B cell (primary cell): Measurements from ENCODE around the gene VKORC1L1. TPM values are rescaled to one million over a fixed set of nuclear protein-coding genes. Genes with fewer than 3 reads are reported as not detected.
A peak's percentile ranks its signal among the peaks of the same experiment; 100 is the strongest.

Source experiments
- ATAC-seq: fragments of 200-7000 bp; cut with Tn5 transposase; one replicate; pipeline ENCODE4 v1.10.0; 2021; ENCODE audit warnings: low read depth, mild to moderate bottlenecking, moderate number of reproducible peaks, moderate library complexity
- CTCF ChIA-PET: fragments of 350-600 bp; sonication (Branson Sonifier 250); formaldehyde crosslinking; loops from one replicate; lab custom pipeline; 2021; ENCODE audit warnings: antibody characterized with exemption, inconsistent platforms; lab: Charles Lee
- POLR2A ChIA-PET: fragments of 350-600 bp; sonication (Branson Sonifier 250); formaldehyde crosslinking; loops from one replicate; lab custom pipeline; 2021; ENCODE audit warnings: antibody characterized with exemption; lab: Charles Lee
- DNase-seq: peaks from one replicate; pipeline ENCODE4 v3.0.0; 2013
- H2AFZ ChIP-seq: 2 replicates; pipeline ENCODE4 v1.6.1; 2012; ENCODE audit warnings: mild to moderate bottlenecking, low read depth, low read length; ENCODE audit not compliant: insufficient read depth, poor library complexity, severe bottlenecking
- H3K27ac ChIP-seq, 2 donors: 1 replicate in 1 of 2; 2 replicates in 1 of 2; pipeline ENCODE4 v1.5.1; 2012 to 2013; ENCODE audit warnings: low read length in 2 of 2, mild to moderate bottlenecking in 2 of 2, moderate library complexity in 1 of 2
- H3K27me3 ChIP-seq, 4 experiments: fragments of 200-600 bp in 1 of 4; sonication (generic) in 1 of 4; replicated peaks in 1 of 4; 1 replicate in 2 of 4; 2 replicates in 2 of 4; pipeline versions ENCODE4 v1.6.1 to v1.7.0; 2013 to 2016; ENCODE audit warnings: low read length in 3 of 4, mild to moderate bottlenecking in 2 of 4, mixed read lengths in 1 of 4, moderate library complexity in 1 of 4; ENCODE audit not compliant: insufficient read depth in 4 of 4, control insufficient read depth in 3 of 4; ENCODE audit errors: control extremely low read depth in 1 of 4
- H3K36me3 ChIP-seq, 2 experiments: replicated peaks in 1 of 2; 1 replicate in 1 of 2; 2 replicates in 1 of 2; pipeline versions ENCODE4 v1.6.1 to v1.7.1; 2013; ENCODE audit warnings: low read length in 1 of 2; ENCODE audit not compliant: insufficient read depth in 2 of 2, control insufficient read depth in 1 of 2; ENCODE audit errors: control extremely low read depth in 1 of 2, extremely low read depth in 1 of 2
- H3K4me1 ChIP-seq, 2 donors: fragments of 200-600 bp in 1 of 2; sonication (generic) in 1 of 2; 1 replicate in 1 of 2; 2 replicates in 1 of 2; pipeline versions ENCODE4 v1.5.1 to v1.6.1; 2013 to 2017; ENCODE audit warnings: low read length in 2 of 2; ENCODE audit not compliant: control insufficient read depth in 2 of 2, insufficient read depth in 2 of 2
- H3K4me2 ChIP-seq: replicated peaks from 2 replicates; pipeline ENCODE3; 2012; ENCODE audit warnings: mild to moderate bottlenecking, low read depth, low read length; ENCODE audit not compliant: poor library complexity, severe bottlenecking
- H3K4me3 ChIP-seq, 5 experiments: fragments of 200-600 bp in 1 of 5; sonication (generic) in 1 of 5; 1 replicate in 3 of 5; 2 replicates in 2 of 5; pipeline versions ENCODE4 v1.5.1 to v1.7.0; 2011 to 2016; ENCODE audit warnings: low read length in 4 of 5, mild to moderate bottlenecking in 4 of 5, low read depth in 2 of 5, control low read depth in 1 of 5, moderate library complexity in 1 of 5; ENCODE audit not compliant: insufficient read depth in 1 of 5; ENCODE audit errors: control extremely low read depth in 1 of 5, extremely low read depth in 1 of 5
- H3K79me2 ChIP-seq: fragments of 200-600 bp; sonication (generic); one replicate; pipeline ENCODE4 v1.6.0; 2016; ENCODE audit warnings: low read length; ENCODE audit not compliant: control insufficient read depth, insufficient read depth
- H3K9ac ChIP-seq: fragments of 200-600 bp; sonication (generic); 2 replicates; pipeline ENCODE4 v1.6.1; 2017; ENCODE audit warnings: mild to moderate bottlenecking, low read length, moderate library complexity
- H3K9me3 ChIP-seq, 3 donors: one replicate each; pipeline versions ENCODE4 v1.6.1 to v1.7.1; 2013; ENCODE audit warnings: low read length in 2 of 3; ENCODE audit not compliant: control insufficient read depth in 2 of 3, insufficient read depth in 1 of 3; ENCODE audit errors: control extremely low read depth in 1 of 3
- H4K20me1 ChIP-seq: 2 replicates; pipeline ENCODE4 v1.6.0; 2012; ENCODE audit warnings: mild to moderate bottlenecking, low read length; ENCODE audit not compliant: insufficient read depth, control insufficient read depth, poor library complexity, severe bottlenecking
- H3K27ac Mint-ChIP-seq: one replicate; pipeline ENCODE4 v1.8.0; 2021; ENCODE audit warnings: mixed read lengths
- H3K27me3 Mint-ChIP-seq: one replicate; pipeline ENCODE4 v1.8.0; 2021; ENCODE audit warnings: mixed read lengths
- H3K4me1 Mint-ChIP-seq: one replicate; pipeline ENCODE4 v1.8.0; 2021; ENCODE audit warnings: mixed read lengths
- H3K4me3 Mint-ChIP-seq: one replicate; pipeline ENCODE4 v1.8.0; 2021; ENCODE audit warnings: mixed read lengths
- H3K9me3 Mint-ChIP-seq: one replicate; pipeline ENCODE4 v1.8.0; 2022; ENCODE audit warnings: mixed read lengths; ENCODE audit not compliant: insufficient read depth
- EZH2 ChIP-seq: IDR thresholded peaks from 2 replicates; pipeline ENCODE4 v1.6.1; 2012; ENCODE audit warnings: borderline replicate concordance, low read depth, mild to moderate bottlenecking, moderate library complexity, low read length; ENCODE audit not compliant: insufficient read depth, poor library complexity, severe bottlenecking
- WGBS: methylation state at CpG from one replicate; pipeline ENCODE4 v1.1.5; 2013; ENCODE audit warnings: missing lambda C conversion rate; ENCODE audit not compliant: insufficient coverage; 5-methylcytosine and 5-hydroxymethylcytosine counted together
- intact Hi-C: fragments of 100-400 bp; cut with micrococcal nuclease; formaldehyde crosslinking; loops from one replicate; pipeline ENCODE4 v1.10.0; 2022
- polyA plus RNA-seq: library from polyadenylated mRNA; depleted of rRNA; stranded (reverse); fragments of >200 nt; gene quantifications from 2 replicates; pipeline ENCODE4 v1.2.3, GENCODE V29; 2012
- total RNA-seq, 2 donors: library from RNA; stranded (reverse); fragments of 120-200 nt in 1 of 2; gene quantifications; 1 replicate in 1 of 2; 2 replicates in 1 of 2; pipeline versions ENCODE4 v1.2.3 to v1.2.4, GENCODE V29; 2013 to 2022
- TF ChIP-seq, protein P1 (sequence below): fragments of 200-600 bp; IDR thresholded peaks from one replicate; pipeline ENCODE4 v1.8.0; 2022; ENCODE audit warnings: antibody characterized with exemption, mild to moderate bottlenecking

VKORC1L1 gene
- total and polyA plus RNA-seq, 2 donors (not counting 1 experiment from before 2014, with no cell fraction given), result 2.2 to 8.1 TPM

DNA sequence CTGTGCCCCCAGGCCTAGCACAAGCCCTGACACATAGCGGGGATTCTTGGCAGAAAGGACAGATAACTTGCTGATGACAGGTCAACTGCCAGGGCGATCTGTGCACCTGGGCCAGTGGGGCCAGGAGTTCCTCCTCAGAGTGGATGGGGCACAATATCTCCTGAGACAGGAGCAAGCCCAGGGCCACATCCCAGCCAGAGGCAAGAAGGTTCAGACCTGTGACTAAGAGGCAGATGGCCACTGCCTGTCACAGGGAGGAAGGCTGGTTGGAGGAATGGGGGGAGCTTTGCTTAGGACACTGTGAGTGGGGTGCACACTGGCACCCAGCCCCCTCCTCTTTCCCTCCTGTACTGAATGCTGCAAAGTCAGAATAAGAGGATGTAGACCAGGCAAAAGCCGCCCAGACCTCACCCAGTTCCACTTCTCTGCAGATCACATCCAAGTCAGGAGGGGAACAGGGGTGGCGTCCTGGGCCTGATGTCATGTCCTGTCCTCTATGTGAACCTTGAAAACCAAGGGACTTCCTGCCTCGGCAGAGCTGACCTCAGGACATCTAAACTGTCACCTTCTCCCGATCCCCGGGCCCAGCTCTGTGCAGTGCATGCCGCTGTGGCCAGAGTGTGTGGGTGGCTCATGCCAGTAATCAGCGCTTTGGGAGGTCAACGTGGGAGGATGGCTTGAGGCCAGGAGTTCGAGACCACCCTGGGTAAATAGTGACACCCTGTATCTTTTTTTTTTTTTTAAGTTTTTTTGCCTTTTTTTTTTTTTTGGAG, 107.8 kb downstream of the VKORC1L1 start:
- CTCF ChIA-PET, result interaction anchor here (0.7 kb wide), 2 partner anchors 12 to 134 kb away, joined by 3 read pairs; partner anchors contain the start of gene CRCP

More for the DNA sequence above, 107.8 kb downstream of the VKORC1L1 start:
- TF ChIP-seq, protein P1, sequence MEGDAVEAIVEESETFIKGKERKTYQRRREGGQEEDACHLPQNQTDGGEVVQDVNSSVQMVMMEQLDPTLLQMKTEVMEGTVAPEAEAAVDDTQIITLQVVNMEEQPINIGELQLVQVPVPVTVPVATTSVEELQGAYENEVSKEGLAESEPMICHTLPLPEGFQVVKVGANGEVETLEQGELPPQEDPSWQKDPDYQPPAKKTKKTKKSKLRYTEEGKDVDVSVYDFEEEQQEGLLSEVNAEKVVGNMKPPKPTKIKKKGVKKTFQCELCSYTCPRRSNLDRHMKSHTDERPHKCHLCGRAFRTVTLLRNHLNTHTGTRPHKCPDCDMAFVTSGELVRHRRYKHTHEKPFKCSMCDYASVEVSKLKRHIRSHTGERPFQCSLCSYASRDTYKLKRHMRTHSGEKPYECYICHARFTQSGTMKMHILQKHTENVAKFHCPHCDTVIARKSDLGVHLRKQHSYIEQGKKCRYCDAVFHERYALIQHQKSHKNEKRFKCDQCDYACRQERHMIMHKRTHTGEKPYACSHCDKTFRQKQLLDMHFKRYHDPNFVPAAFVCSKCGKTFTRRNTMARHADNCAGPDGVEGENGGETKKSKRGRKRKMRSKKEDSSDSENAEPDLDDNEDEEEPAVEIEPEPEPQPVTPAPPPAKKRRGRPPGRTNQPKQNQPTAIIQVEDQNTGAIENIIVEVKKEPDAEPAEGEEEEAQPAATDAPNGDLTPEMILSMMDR, result no peak
- no peak for TF ChIP-seq EZH2
- Histone ChIP-seq H2AFZ (peak overlapping the region; percentile 1), H3K9me3 (no peaks in the 10 kb centered on the region), H3K27me3 (no peaks in the 10 kb centered on the region), H3K79me2 (peaks cover 38% of the 10 kb centered on the region), H4K20me1 (peaks cover 11% of the 10 kb centered on the region), H3K4me2 (peak overlapping the region; percentile 86), H3K36me3 (peaks cover 0 to 7% of the 10 kb centered on the region in 2 experiments), H3K4me1 (peaks cover 14 to 26% of the 10 kb centered on the region in 2 donors), H3K4me3 (peak overlapping the region in 3 of 5 experiments; percentile 82 to 88 (median 85)), H3K27ac (peak overlapping the region; percentile 23 to 49), H3K9ac (peak overlapping the region; percentile 73)
- DNase-seq, result peak; percentile 62
- 32% methylated on average over 9 of the region's 11 CpGs for WGBS
- POLR2A ChIA-PET, result interaction anchor here (0.6 to 1.0 kb wide), 3 partner anchors 9 to 1200 kb away, joined by 3 to 5 read pairs (median 3); partner anchors contain the start of gene ASL
- no peaks in the 10 kb centered on the region for H3K9me3 Mint-ChIP-seq
- intact Hi-C loops, result loop anchor here (5.0 kb wide), 3 partner anchors 612 to 1017 kb away; partner anchors contain the start of genes SBDS, TMEM248 and TYW1
- H3K4me1 Mint-ChIP-seq, result peaks cover 19% of the 10 kb centered on the region
- peak overlapping the region; percentile 56 for H3K27ac Mint-ChIP-seq
- H3K27me3 Mint-ChIP-seq, result no peaks in the 10 kb centered on the region
- peak overlapping the region; percentile 87 for H3K4me3 Mint-ChIP-seq
- ATAC-seq, result peak; percentile 12
